OCI-LY3 (cell line): ENCODE results near the gene FAM43A.

Source experiments
- H2AFZ ChIP-seq: fragments of 200-600, 300-600 bp; shearing (Covaris generic); 2 replicates; pipeline ENCODE4 v1.6.0; 2014; ENCODE audit warnings: antibody characterized with exemption, low read depth, low read length
- H3K27ac ChIP-seq: fragments of 200-600, 300-600 bp; sonication (generic); 2 replicates; pipeline ENCODE4 v1.5.1; 2014; ENCODE audit warnings: mild to moderate bottlenecking, low read length, moderate library complexity, mixed read lengths
- H3K27me3 ChIP-seq: fragments of 200-600, 300-600 bp; sonication (generic); 2 replicates; pipeline ENCODE4 v1.6.1; 2014; ENCODE audit warnings: low read depth, low read length, mixed read lengths
- H3K36me3 ChIP-seq: fragments of 200-600, 300-600 bp; sonication (generic); replicated peaks from 2 replicates; pipeline ENCODE3; 2014; ENCODE audit warnings: low read depth, low read length, mixed read lengths
- H3K4me1 ChIP-seq: fragments of 300-600, 200-600 bp; sonication (generic); 2 replicates; pipeline ENCODE4 v1.6.1; 2014; ENCODE audit warnings: low read length, mixed read lengths
- H3K4me2 ChIP-seq: fragments of 200-600, 300-600 bp; sonication (generic); 2 replicates; pipeline ENCODE4 v1.6.1; 2014; ENCODE audit warnings: low read length, mixed read lengths
- H3K4me3 ChIP-seq: fragments of 300-600, 200-600 bp; sonication (generic); 2 replicates; pipeline ENCODE4 v1.5.1; 2014; ENCODE audit warnings: antibody characterized with exemption, mild to moderate bottlenecking, low read length, moderate library complexity
- H3K79me2 ChIP-seq: fragments of 300-600, 200-600 bp; shearing (Covaris generic); 2 replicates; pipeline ENCODE4 v1.6.1; 2014; ENCODE audit warnings: mild to moderate bottlenecking, low read length, mixed read lengths
- H3K9ac ChIP-seq: fragments of 300-600, 200-600 bp; shearing (Covaris generic); 2 replicates; pipeline ENCODE4 v1.6.0; 2014; ENCODE audit warnings: mild to moderate bottlenecking, low read length, moderate library complexity
- H3K9me3 ChIP-seq: fragments of 200-600, 300-600 bp; shearing (Covaris generic); 2 replicates; pipeline ENCODE4 v1.6.1; 2014; ENCODE audit warnings: low read length, mixed read lengths; ENCODE audit not compliant: insufficient read depth
- H4K20me1 ChIP-seq: fragments of 200-600, 300-600 bp; sonication (generic); 2 replicates; pipeline ENCODE4 v1.6.1; 2016; ENCODE audit warnings: low read length, mixed read lengths; ENCODE audit not compliant: insufficient read depth
- CTCF ChIP-seq: fragments of 200-600, 300-600 bp; sonication (generic); IDR thresholded peaks from 2 replicates; pipeline ENCODE4 v1.5.1; 2014; ENCODE audit warnings: antibody characterized with exemption, low read length, low read depth
- EZH2phosphoT487 ChIP-seq: fragments of 200-600 bp; shearing (Covaris generic); IDR thresholded peaks from 2 replicates; pipeline ENCODE4 v1.6.1; 2018; ENCODE audit warnings: antibody characterized with exemption, mixed run types, low read depth

FAM43A gene

GRCh38 chr3:194720048-194720447 is 34.4 kb downstream of the FAM43A start:
- Histone ChIP-seq H3K9ac (no peak overlapping the region), H3K4me1 (no peaks in the 10 kb centered on the region), H4K20me1 (no peaks in the 10 kb centered on the region), H3K36me3 (no peaks in the 10 kb centered on the region), H3K4me3 (no peak overlapping the region), H3K27ac (no peak overlapping the region), H3K27me3 (peaks cover 31% of the 10 kb centered on the region), H3K79me2 (no peaks in the 10 kb centered on the region), H2AFZ (no peak overlapping the region), H3K4me2 (no peak overlapping the region), H3K9me3 (no peaks in the 10 kb centered on the region)
- no peak for TF ChIP-seq CTCF
- TF ChIP-seq EZH2phosphoT487 = no peak

GRCh38 chr3:194723846-194724618 is 38.3 kb downstream of the FAM43A start:
- H4K20me1 ChIP-seq = no peaks in the 10 kb centered on the region
- TF ChIP-seq EZH2phosphoT487 (no peak), CTCF (no peak)
- H3K4me3 ChIP-seq = no peak overlapping the region
- no peak overlapping the region for H3K27ac ChIP-seq
- no peaks in the 10 kb centered on the region for H3K79me2 ChIP-seq
- H3K9me3 ChIP-seq = no peaks in the 10 kb centered on the region
- no peak overlapping the region for H2AFZ ChIP-seq
- H3K4me2 ChIP-seq = no peak overlapping the region
- no peaks in the 10 kb centered on the region for H3K36me3 ChIP-seq
- H3K4me1 ChIP-seq = peaks cover 7% of the 10 kb centered on the region
- H3K27me3 ChIP-seq = peaks cover 68% of the 10 kb centered on the region
- H3K9ac ChIP-seq = no peak overlapping the region

GRCh38 chr3:194725346-194725745 is 39.7 kb downstream of the FAM43A start:
- H4K20me1 ChIP-seq = no peaks in the 10 kb centered on the region

More at GRCh38 chr3:194725346-194725745, 39.7 kb downstream of the FAM43A start:
- no peak overlapping the region for H3K9ac ChIP-seq
- no peaks in the 10 kb centered on the region for H3K36me3 ChIP-seq
- H3K27me3 ChIP-seq = peaks cover 69% of the 10 kb centered on the region
- H2AFZ ChIP-seq = no peak overlapping the region
- H3K4me2 ChIP-seq = no peak overlapping the region
- no peaks in the 10 kb centered on the region for H3K9me3 ChIP-seq
- H3K79me2 ChIP-seq = no peaks in the 10 kb centered on the region
- no peak overlapping the region for H3K27ac ChIP-seq
- TF ChIP-seq EZH2phosphoT487 = no peak
- TF ChIP-seq CTCF = no peak
- H3K4me3 ChIP-seq = no peak overlapping the region
- peaks cover 12% of the 10 kb centered on the region for H3K4me1 ChIP-seq
